SU-DHL-6 (cell line): ENCODE results near the gene PHF20.

Experiments used
- EZH2phosphoT487 ChIP-seq: fragments of 200-600 bp; sonication (generic), shearing (Covaris generic); conservative IDR thresholded peaks from 2 replicates; pipeline ENCODE4 v1.6.1; 2018; ENCODE audit warnings: mild to moderate bottlenecking, antibody characterized with exemption, low read length, moderate library complexity, mixed read lengths
- TF ChIP-seq, protein P1 (sequence below): fragments of 200-600 bp; sonication (generic); IDR thresholded peaks from one replicate; pipeline ENCODE4 v1.5.1; 2017; ENCODE audit warnings: antibody characterized with exemption, mild to moderate bottlenecking, low read length, moderate library complexity; ENCODE audit not compliant: insufficient read depth, poor library complexity, severe bottlenecking

DNA sequence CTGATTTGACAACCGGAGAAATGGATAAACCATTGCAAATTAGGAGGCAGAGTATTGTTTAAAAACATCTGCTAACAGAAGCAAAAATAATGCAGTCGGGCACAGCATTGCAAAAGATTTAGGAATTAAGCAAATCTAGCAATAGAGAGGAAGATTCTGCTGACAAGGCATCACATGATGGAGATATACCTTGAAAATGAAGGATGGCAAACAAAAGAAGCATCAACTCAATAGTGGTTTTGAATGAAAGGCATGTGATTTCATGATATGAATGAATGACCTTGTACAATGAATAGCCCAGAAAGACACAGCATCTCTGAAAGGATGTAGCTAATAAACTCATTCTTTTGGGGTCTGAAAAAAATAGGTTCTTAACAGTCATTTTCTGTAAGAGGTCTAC, 21.2 kb upstream of the PHF20 start:
- TF ChIP-seq, protein P1, sequence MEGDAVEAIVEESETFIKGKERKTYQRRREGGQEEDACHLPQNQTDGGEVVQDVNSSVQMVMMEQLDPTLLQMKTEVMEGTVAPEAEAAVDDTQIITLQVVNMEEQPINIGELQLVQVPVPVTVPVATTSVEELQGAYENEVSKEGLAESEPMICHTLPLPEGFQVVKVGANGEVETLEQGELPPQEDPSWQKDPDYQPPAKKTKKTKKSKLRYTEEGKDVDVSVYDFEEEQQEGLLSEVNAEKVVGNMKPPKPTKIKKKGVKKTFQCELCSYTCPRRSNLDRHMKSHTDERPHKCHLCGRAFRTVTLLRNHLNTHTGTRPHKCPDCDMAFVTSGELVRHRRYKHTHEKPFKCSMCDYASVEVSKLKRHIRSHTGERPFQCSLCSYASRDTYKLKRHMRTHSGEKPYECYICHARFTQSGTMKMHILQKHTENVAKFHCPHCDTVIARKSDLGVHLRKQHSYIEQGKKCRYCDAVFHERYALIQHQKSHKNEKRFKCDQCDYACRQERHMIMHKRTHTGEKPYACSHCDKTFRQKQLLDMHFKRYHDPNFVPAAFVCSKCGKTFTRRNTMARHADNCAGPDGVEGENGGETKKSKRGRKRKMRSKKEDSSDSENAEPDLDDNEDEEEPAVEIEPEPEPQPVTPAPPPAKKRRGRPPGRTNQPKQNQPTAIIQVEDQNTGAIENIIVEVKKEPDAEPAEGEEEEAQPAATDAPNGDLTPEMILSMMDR: no peak
- no peak for TF ChIP-seq EZH2phosphoT487
